Activated effector memory CD4-positive, alpha-beta T cell treated with Interleukin-2 at 50 U/mL for 16 hours (primary cell): ENCODE measurements around the gene CEP83.
"Not testable (repeated sequence)": the region's sequence is repeated elsewhere in the genome, so short reads cannot be mapped to it uniquely, and the experiment has no call there.

Experiments
- DNase-seq: peaks from one replicate; pipeline ENCODE4 v3.0.0-alpha.2; 2020

CEP83 gene, protein sequence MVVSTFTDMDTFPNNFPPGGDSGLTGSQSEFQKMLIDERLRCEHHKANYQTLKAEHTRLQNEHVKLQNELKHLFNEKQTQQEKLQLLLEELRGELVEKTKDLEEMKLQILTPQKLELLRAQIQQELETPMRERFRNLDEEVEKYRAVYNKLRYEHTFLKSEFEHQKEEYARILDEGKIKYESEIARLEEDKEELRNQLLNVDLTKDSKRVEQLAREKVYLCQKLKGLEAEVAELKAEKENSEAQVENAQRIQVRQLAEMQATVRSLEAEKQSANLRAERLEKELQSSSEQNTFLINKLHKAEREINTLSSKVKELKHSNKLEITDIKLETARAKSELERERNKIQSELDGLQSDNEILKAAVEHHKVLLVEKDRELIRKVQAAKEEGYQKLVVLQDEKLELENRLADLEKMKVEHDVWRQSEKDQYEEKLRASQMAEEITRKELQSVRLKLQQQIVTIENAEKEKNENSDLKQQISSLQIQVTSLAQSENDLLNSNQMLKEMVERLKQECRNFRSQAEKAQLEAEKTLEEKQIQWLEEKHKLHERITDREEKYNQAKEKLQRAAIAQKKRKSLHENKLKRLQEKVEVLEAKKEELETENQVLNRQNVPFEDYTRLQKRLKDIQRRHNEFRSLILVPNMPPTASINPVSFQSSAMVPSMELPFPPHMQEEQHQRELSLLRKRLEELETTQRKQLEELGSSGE

DNA sequence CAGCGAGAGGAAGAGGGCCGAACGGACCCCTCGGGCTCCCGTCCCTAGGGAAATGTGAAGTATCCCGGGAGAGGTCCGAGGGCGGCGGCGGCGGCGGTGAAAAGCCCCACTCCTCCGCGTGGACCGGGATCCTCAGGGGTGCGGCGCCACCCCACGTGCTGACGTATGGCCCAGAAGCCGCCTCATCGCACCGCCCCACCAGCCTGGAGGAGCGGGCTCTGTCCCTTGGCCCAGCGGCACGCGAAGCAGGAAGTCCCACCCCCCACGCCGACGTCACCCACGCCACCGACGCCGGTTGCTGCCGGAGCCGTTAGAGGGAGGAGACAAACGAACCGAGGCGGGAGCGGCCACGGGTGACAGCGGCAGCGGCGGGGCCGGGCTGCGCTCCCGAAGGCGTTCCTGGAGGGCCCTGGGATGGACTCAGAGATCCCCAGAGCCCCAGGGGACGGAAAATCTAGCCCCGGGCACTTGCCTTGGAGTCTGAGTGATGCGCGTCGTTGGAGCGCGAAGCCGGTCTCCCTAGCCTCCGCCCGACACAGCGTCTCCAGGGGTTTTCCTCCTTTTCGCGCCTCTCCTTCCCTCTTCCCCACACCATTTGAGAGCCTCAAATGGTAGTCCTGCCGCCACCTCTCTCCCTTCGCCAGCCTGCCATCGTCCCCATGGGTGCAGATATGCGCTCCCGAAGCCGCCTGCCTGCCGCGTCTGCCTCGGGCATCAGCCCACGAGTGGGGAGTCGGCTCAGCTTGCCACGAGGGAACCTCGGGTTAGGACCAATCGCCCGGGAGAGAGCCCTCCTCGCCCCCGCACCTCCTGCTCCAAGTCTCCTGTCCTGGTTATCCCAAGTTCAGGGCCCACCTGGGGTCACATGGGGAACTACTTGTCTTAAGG, at the start of gene CEP83:
Gene CEP83, minus strand, starts transcription at position 140 of the 888 bp plus-strand sequence. CDS start 47,377 bp downstream, outside the sequence.
- DNase-seq = peak; percentile 94

DNA sequence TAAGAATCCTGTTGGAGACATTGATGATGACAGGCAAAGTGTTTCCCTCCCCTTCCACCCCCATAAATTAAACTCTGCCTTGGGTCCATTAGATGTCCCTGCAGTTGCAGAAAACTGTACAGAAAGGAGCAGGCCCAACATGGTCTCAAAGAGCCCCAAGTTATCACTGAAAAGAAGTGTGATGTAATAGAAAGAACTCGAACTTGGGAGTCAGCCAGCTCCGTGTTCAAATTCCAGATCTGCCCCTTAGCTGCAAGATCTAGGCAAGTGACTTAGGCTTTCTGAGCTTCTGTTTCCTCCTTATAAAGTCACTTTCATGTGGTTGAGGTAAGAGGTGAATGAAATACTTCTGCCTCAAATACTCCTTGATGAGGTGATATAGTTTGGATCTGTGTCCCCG, 49.6 kb upstream of the CEP83 start:
- no peak for DNase-seq

DNA sequence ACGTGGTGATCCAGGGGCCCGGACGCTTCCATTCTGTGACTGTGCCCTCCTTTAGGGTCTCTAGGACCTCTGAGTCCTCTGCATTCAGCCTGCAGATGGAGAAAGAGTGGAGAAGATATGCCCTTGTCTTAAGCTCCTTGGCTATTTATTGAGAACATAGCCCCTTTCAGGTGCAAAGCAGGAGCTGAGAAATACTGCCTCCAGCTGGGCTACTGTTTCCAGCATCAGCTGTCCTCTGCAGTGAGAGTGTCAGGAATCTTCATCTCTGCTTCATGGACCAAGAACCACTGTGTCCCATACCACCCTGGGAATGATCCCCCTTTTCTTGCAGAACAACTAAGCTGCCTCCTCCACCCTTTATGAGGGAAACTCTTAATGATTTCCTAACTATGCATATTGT, 47.8 kb upstream of the CEP83 start:
- DNase-seq = no peak

GRCh38 chr12:94504386-94504785, 44.7 kb upstream of the CEP83 start:
- DNase-seq = no peak

DNA sequence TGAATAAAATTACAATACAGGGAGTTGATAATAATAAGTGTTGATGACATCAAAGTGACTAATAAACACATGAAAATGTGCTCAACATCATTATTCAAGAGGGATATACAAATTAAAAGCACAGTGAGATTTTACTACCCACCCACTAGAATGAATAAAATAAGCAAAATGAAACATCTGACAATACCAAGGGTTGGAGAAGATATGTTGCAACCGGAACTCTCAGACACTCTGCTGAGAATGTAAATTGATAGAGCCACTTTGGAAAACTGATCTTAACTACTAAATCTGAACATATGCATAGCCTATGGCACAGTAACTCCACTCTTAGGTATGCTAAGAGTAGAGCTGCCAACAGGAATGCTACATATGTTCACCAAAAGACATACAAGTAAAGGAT, 44.0 kb upstream of the CEP83 start:
- DNase-seq = no peak

DNA sequence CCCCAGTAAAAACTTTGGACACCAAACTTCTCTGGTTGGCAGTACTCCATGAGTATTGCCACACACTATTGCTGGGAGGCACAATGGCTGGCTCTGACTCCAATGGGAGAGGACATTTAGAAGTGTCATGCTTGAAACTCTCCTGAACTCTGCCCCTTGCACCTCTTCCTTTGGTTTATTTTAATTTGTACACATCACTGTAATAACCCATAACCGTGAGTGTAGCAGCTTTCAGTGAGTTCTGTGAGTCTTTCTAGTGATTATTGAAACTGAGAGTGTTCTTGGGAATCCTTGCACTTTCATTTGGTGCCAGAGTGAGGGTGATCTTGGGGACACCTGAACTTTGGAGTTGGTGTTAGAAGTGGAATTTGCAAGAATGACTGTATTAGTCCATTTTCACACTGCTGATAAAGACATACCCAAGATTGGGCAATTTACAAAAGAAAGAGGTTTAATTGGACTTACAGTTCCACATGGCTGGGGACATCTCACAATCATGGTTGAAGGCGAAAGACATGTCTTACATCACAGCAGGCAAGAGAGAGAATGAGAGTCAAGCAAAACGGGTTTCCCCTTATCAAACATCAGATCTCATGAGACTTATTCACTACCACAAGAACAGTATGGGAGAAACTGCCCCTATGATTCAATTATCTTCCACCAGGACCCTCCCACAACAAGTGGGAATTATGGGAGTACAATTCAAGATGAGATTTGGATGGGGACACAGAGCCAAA, 41.3 kb upstream of the CEP83 start:
- DNase-seq = no peak

DNA sequence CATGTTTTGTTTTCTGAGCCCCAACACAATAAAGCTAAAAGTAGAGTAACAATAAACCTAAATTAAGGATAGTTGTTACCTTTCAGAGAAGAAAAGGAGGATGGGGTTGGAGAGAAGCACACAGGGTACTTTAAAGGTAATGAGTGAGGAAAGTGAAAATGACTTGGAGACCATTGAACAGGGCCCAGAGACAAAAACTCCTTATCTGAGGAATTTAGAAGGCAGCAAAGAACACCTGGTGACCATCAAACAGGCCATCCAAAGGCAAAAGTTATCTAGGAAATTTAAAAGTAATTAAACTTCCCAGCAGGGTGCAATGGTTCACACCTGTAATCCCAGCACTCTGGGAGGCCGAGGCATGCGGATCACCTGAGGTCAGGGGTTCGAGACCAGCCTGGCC, 39.0 kb upstream of the CEP83 start:
- DNase-seq = no peak

DNA sequence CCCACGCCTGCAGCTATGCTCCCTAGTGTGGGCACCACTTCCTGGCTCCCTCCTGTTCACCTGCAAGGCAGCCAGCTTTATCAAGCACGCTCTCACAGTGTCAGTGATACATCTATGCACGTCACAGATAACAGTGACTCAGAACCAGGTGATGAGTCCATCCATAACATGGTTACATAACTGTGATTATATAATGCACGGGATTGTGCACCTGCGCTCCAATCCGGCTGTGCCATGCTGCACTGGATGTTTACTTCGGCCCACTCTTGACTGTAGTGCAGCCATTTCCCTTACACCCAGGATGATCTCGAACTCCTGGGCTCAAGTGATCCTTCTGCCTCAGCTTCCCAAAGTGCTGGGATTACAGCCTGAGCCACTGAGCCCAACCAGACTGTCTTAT, 38.4 kb upstream of the CEP83 start:
- DNase-seq = no peak

DNA sequence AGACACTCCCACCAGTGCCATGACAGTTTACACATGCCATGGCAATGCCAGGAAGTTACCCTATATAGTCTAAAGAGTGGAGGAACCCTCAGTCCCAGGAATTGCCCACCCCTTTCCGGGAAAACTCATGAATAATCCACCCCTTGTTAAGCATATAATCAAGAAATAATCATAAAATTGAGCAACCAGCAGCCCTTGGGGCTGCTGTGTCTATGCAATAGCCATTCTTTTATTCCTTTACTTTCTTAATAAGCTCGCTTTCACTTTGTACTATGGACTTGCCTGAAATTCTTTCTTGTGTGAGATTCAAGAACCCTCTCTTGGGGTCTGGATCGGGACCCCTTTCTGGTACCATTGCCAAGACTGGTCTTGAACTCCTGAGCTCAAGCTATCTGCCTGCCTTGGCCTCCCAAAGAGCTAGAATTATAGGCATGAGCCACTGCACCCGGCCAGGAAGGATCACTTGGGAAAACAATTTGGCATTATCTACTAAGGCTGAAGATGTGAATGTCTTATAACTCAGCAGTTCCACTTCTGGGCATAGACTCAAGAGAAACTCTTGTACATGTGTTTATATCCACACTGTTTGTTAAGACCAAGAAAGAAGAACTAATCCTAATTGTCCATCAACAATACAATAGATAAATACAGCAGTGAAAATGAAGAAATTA, 35.9 kb upstream of the CEP83 start:
- no peak for DNase-seq

DNA sequence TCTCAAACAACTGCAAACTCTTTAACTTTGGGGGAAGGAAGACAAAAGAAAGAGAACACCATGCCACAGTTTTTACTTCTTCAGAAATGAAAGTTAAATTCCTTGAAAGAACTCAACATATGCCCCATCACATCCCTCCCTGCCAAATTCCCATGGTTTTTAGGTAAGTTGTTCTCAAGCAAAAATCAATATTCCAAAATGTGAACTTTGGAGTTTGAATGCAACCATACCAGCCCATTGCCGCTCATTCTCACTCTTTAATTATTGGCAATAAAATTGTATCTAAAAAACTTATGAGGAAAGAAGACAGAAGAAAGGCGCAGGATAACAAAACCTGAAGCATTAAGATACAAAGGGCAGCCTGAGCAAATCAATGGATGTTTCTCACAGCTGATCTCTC, 31.8 kb upstream of the CEP83 start:
- no peak for DNase-seq

GRCh38 chr12:94488463-94488862, 28.8 kb upstream of the CEP83 start:
- DNase-seq = no peak

DNA sequence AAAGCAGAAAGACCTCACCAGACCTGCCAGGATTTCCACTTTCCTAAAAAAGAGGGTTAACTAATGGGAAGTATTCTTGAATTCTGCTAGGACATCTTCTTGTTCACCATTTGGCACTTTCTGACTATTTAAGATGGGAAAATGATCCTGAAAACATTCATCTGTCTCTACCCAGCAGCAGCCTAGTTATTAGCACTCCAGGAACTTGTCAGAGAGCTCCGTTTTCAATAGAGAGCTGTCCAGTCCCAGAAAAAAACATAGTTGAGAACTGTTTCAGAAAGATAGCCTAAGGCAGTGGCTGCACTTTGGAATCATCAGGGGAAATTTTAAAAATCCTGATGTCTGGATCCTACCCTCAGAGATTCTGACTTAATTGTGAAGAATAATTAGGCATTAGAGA, 22.1 kb upstream of the CEP83 start:
- no peak for DNase-seq

GRCh38 chr12:94469522-94469921, 9.9 kb upstream of the CEP83 start:
- DNase-seq = no peak

DNA sequence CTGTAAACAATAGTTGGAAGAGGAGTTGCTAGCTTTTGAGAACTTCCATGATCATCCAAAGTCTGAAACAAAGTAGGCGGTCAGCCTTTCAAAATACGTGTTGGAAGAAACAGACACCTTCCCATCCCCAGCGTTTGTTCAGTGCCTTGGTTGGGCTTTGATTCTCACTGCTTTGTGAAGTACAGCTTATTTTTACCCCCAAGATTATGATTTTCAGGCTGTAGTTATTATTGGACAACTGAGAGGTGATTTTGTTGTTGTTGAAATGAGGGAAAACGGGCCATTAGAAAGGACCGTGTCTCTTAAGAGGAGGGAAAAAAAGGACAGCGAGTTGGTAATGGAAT, 921 bp upstream of the CEP83 start:
- DNase-seq = no peak

- DNase-seq = no peak
Measured at GRCh38 chr12:94458877-94459727, 565 bp downstream of the CEP83 start.

- no peak for DNase-seq
Measured at GRCh38 chr12:94457311-94457710, 2.4 kb downstream of the CEP83 start.

DNA sequence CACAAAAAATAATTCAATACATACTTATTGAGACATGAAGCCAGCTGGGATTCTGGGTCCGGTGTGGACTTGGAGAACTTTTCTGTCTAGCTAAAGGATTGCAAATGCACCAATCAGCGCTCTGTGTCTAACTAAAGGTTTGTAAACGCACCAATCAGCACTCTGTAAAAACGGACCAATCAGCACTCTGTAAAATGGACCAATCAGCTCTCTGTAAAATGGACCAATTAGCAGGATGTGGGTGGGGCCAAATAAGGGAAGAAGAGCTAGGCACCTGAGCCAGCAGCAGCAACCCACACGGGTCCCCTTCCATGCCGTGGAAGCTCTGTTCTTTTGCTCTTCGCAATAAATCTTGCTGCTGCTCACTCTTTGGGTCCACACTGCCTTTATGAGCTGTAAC, 5.3 kb downstream of the CEP83 start:
- DNase-seq = not testable (repeated sequence)

DNA sequence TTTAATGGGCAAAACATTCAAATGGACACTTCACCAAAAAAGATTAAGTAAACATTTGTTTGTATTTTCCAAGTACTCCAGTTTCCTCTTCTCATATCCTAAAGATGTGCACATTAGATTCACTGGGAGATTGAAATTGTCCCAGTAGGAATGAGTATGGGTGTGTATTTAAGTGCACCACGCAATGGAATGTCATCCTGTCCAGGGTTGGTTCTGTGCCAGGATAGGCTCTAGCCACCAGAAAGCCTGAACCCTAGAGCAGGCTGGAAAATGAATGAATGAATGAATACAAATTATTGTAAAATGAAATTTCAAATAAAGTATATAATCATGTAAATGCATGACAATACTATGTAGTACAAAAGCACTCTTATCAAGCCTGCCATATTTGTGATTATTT, 14.0 kb downstream of the CEP83 start:
- no peak for DNase-seq

DNA sequence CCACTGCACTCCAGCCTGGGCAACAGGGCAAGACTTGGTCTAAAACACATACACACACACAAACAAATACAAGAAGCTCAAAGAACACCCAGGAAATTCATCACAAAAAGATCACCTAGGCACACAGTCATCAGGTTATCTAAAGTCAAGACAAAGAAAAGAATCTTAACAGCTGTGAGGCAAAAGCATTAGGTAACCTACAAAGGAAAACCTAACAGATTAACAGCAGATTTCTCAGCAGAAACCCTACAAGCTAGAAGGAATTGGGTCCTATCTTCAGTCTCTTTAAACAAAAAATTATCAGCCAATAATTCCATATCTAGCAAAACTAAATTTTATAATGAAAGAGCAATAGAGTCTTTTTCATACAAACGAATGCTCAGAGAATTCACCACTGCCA, 22.4 kb downstream of the CEP83 start:
- DNase-seq = no peak

DNA sequence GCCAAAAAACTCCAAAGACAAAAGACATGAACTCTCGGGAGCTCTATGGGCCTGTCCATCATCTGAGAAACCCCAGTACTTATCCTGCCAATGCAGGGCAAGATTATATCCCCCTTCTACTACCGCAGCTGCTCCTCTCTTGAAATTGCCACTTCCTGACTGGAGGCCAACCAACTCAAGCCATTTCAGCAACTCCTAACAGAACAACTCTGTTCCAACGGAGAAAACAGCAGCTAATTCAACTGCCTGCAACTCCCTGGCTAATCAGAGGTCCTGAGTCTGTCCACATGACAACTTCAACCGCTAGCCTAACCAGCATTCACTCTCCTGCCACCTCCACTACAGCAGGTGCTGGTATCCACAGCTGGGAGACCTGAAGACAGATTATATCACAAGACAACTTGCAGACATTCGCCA, 24.1 kb downstream of the CEP83 start:
- DNase-seq = no peak

DNA sequence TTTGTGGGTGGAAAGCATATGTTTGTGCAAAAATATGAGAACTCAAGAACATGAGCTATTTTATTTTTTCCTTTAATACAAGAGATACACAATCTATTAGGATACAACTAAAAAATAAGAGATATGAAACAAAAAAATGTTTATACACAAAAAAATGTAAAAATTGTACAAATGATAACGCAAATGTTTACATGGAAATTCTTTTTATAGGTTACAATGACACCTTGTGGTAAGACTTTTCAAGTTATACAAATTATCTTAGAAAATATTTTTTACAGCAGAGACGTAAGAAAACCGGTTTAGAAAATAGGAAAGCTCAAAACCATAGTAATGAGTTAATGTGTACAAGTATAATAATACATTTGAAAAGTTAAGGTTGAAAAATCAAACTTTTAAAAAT, 25.5 kb downstream of the CEP83 start:
- DNase-seq = no peak
